22Rv1 (cell line): Measurements from ENCODE around the gene P2RY2.

Experiments used
- CTCF ChIP-seq: fragments of 450-650 bp; IDR thresholded peaks from 2 replicates; pipeline ENCODE4 v1.5.1; 2017; ENCODE audit warnings: mild to moderate bottlenecking
- ZFX ChIP-seq: fragments of 450-650 bp; IDR thresholded peaks from 2 replicates; pipeline ENCODE4 v1.6.1; 2017; ENCODE audit warnings: antibody characterized with exemption, borderline replicate concordance

DNA sequence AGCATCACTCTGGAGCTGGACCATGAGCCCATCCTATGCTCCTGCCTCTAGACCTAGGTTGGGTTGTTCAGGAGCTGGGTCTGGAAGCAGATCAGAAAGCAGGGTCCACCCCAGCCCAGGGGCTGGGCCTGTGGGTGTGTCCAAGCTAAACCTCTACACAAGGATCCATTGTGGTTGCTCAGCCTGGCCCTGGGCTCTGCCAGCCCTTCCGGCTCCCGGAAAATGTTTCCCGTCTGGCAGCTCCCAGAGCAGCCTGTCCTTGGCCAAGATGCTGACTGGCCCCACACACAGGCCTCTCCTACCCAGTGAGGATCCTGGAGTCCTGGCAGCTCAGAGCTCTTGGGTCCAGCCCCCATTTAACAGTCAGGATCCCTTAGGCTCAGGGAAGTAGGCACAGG lies 40.7 kb upstream of the P2RY2 start:
- TF ChIP-seq CTCF (no peak), ZFX (no peak)
